Measurements from ENCODE around the gene SLC7A14. TPM values are rescaled to one million over a fixed set of nuclear protein-coding genes. Genes with fewer than 3 reads are reported as not detected.
A peak's percentile ranks its signal among the peaks of the same experiment; 100 is the strongest.

SLC7A14 gene
- total RNA-seq, 1 experiment from 2014 or later: not detected

- DNase-seq (ENCODE audit: low spot score): peak; percentile 35
- intact Hi-C loops (cut with micrococcal nuclease; ENCODE audit: unreplicated experiment): no loop called here
- Histone ChIP-seq H3K27me3 (replicated peaks; ENCODE audit: insufficient read depth, low read depth, low read length, poor library complexity) (no peaks in the 10 kb centered on the region), H3K27ac (ENCODE audit: low read depth, low read length, poor library complexity, severe bottlenecking) (no peak overlapping the region), H3K36me3 (ENCODE audit: insufficient read depth, low read length, poor library complexity, severe bottlenecking) (no peaks in the 10 kb centered on the region), H3K4me1 (ENCODE audit: insufficient read depth, low read length, poor library complexity, severe bottlenecking) (no peaks in the 10 kb centered on the region), H3K4me3 (ENCODE audit: low read depth, low read length, poor library complexity, severe bottlenecking) (no peak overlapping the region), H3K9me3 (ENCODE audit: low read depth, low read length, poor library complexity, severe bottlenecking) (no peaks in the 10 kb centered on the region)
- POLR2A ChIA-PET (ENCODE audit: low non-redundant PET): no interaction called here
- no TSS peak for BruUV-seq (replicated peaks)
- CTCF ChIA-PET: no interaction called here
- no peak for TF ChIP-seq EZH2 (IDR thresholded peaks at IDR 0.05; ENCODE audit: borderline replicate concordance, low read depth, low read length, poor library complexity, severe bottlenecking)
- TF ChIP-seq, protein P1, sequence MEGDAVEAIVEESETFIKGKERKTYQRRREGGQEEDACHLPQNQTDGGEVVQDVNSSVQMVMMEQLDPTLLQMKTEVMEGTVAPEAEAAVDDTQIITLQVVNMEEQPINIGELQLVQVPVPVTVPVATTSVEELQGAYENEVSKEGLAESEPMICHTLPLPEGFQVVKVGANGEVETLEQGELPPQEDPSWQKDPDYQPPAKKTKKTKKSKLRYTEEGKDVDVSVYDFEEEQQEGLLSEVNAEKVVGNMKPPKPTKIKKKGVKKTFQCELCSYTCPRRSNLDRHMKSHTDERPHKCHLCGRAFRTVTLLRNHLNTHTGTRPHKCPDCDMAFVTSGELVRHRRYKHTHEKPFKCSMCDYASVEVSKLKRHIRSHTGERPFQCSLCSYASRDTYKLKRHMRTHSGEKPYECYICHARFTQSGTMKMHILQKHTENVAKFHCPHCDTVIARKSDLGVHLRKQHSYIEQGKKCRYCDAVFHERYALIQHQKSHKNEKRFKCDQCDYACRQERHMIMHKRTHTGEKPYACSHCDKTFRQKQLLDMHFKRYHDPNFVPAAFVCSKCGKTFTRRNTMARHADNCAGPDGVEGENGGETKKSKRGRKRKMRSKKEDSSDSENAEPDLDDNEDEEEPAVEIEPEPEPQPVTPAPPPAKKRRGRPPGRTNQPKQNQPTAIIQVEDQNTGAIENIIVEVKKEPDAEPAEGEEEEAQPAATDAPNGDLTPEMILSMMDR (conservative IDR thresholded peaks at IDR 0.05; ENCODE audit: low read depth, low read length): no peak
Measured at GRCh38 chr3:170614214-170614966, 28.5 kb upstream of the SLC7A14 start.

- Histone ChIP-seq H3K4me1 (ENCODE audit: insufficient read depth, low read length, poor library complexity, severe bottlenecking) (no peaks in the 10 kb centered on the region), H3K4me3 (ENCODE audit: low read depth, low read length, poor library complexity, severe bottlenecking) (no peak overlapping the region), H3K27ac (ENCODE audit: low read depth, low read length, poor library complexity, severe bottlenecking) (no peak overlapping the region), H3K9me3 (ENCODE audit: low read depth, low read length, poor library complexity, severe bottlenecking) (no peaks in the 10 kb centered on the region), H3K36me3 (ENCODE audit: insufficient read depth, low read length, poor library complexity, severe bottlenecking) (no peaks in the 10 kb centered on the region), H3K27me3 (replicated peaks; ENCODE audit: insufficient read depth, low read depth, low read length, poor library complexity) (no peaks in the 10 kb centered on the region)
- intact Hi-C loops (cut with micrococcal nuclease; ENCODE audit: unreplicated experiment): no loop called here
- CTCF ChIA-PET: no interaction called here
- TF ChIP-seq, protein P1 (conservative IDR thresholded peaks at IDR 0.05; ENCODE audit: low read depth, low read length): no peak
- no peak for TF ChIP-seq EZH2 (IDR thresholded peaks at IDR 0.05; ENCODE audit: borderline replicate concordance, low read depth, low read length, poor library complexity, severe bottlenecking)
- no peak for DNase-seq (ENCODE audit: low spot score)
- BruUV-seq (replicated peaks): no TSS peak
- POLR2A ChIA-PET (ENCODE audit: low non-redundant PET): no interaction called here
Measured at GRCh38 chr3:170611751-170612150, 25.9 kb upstream of the SLC7A14 start.

GRCh38 chr3:170610321-170610884, 24.5 kb upstream of the SLC7A14 start:
- no peak overlapping the region for H3K27ac ChIP-seq (ENCODE audit: low read depth, low read length, poor library complexity, severe bottlenecking)
- H3K4me3 ChIP-seq (ENCODE audit: low read depth, low read length, poor library complexity, severe bottlenecking): no peak overlapping the region
- H3K4me1 ChIP-seq (ENCODE audit: insufficient read depth, low read length, poor library complexity, severe bottlenecking): no peaks in the 10 kb centered on the region
- H3K27me3 ChIP-seq (replicated peaks; ENCODE audit: insufficient read depth, low read depth, low read length, poor library complexity): no peaks in the 10 kb centered on the region
- TF ChIP-seq EZH2 (IDR thresholded peaks at IDR 0.05; ENCODE audit: borderline replicate concordance, low read depth, low read length, poor library complexity, severe bottlenecking): no peak
- TF ChIP-seq, protein P1 (conservative IDR thresholded peaks at IDR 0.05; ENCODE audit: low read depth, low read length): no peak
- CTCF ChIA-PET: no interaction called here
- no peaks in the 10 kb centered on the region for H3K9me3 ChIP-seq (ENCODE audit: low read depth, low read length, poor library complexity, severe bottlenecking)
- POLR2A ChIA-PET (ENCODE audit: low non-redundant PET): no interaction called here
- intact Hi-C loops (cut with micrococcal nuclease; ENCODE audit: unreplicated experiment): no loop called here
- no TSS peak for BruUV-seq (replicated peaks)
- no peak for DNase-seq (ENCODE audit: low spot score)
- H3K36me3 ChIP-seq (ENCODE audit: insufficient read depth, low read length, poor library complexity, severe bottlenecking): no peaks in the 10 kb centered on the region

Data from A673 (cell line).